CD4-positive, alpha-beta T cell treated with Interleukin-6 at 100 ng/mL for 8 hours (primary cell): Measurements from ENCODE around the gene COLEC11.
"Not testable (repeated sequence)": the region's sequence is repeated elsewhere in the genome, so short reads cannot be mapped to it uniquely, and the experiment has no call there.

ENCODE experiments used
- DNase-seq: peaks from one replicate; pipeline ENCODE4 v3.0.0-alpha.2; 2020; ENCODE audit warnings: mixed read lengths, low spot score

COLEC11 gene

DNA sequence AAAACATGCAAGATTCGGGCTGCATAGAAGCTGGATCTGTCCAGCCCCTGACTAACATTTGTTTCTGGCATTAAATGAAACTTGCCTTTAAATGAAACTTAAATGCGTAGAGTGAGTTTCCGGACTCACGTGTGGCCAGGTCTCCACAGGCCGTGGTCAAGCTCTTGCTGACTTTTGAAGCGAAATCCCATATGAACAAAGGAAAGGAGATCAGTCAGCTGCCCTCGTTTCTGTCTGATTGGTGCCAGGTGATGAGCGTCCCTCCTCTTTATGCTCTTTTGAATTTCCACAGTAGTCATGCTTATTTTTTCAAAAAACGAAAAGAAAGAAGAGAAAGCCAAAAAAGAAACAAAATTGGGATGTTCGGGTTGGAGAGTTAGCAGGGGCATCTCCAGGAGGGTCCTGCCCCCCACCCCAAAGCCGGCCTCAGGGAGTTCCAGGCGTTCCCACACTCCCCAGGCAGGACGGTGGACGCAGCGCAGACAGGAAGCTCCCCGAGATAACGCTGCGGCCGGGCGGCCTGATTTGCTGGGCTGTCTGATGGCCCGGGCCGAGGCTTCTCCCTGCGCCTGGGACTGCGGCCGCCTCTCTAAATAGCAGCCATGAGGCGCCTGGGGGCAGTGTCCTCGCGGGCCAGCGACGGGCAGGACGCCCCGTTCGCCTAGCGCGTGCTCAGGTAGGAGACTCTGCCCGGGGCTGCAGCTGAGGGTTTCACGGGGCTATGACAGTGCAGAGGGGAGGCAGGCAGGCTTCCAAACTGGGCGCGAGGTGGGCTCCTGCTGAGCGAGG is at the start of gene COLEC11:
Gene COLEC11, plus strand, starts transcription at position 620 of the 789 bp plus-strand sequence. CDS start 9,229 bp downstream, outside the sequence.
- DNase-seq, result no peak

- no peak for DNase-seq
Observed at GRCh38 chr2:3545788-3546478, 49.0 kb upstream of the COLEC11 start.

DNA sequence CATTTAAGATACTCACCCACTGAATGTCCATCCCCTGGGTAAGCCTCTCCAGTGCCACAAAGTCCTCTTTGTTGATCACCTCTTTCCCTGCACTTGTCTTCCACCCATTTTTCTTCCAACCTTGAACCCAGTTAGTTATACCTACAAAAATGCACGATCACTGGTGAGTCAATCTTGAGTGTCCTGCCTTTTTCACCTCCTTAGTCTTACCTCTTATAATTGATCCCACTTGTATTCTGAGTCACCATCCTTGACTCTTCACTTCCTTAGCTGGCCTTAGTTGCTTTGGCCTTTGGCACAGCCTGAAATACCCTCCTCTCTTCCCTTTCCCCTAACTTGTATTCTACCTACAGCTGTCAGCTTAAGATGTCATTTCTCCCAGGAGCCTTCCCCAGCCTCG is 47.0 kb upstream of the COLEC11 start:
- no peak for DNase-seq

DNA sequence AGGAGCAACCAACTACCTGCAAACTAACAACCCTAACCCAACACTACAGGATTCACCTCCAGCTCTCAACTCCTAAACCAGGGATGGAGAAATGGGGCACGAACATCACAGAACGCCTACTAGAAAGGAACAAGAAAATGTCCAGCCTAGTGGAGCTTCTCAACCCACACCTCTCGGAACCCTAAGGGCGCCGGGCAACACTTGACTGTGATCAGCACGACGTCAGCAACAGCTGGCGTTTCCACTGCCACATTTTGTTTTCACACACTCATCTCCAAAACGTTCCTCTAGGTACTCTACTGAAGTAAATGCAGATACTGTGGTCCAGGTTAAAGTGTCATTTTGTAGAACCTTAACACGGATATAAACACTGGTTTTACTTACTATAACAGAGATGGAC is 41.0 kb upstream of the COLEC11 start:
- DNase-seq, result no peak

- DNase-seq, result no peak
Observed at GRCh38 chr2:3557639-3558204, 37.2 kb upstream of the COLEC11 start.

- peak; percentile 95 for DNase-seq
Observed at GRCh38 chr2:3558205-3559014, 36.5 kb upstream of the COLEC11 start, which contains the start of gene RNASEH1. Gene RNASEH1 (minus strand): TSS chr2:3558333. CDS start chr2:3558260, 73 bp downstream.

DNA sequence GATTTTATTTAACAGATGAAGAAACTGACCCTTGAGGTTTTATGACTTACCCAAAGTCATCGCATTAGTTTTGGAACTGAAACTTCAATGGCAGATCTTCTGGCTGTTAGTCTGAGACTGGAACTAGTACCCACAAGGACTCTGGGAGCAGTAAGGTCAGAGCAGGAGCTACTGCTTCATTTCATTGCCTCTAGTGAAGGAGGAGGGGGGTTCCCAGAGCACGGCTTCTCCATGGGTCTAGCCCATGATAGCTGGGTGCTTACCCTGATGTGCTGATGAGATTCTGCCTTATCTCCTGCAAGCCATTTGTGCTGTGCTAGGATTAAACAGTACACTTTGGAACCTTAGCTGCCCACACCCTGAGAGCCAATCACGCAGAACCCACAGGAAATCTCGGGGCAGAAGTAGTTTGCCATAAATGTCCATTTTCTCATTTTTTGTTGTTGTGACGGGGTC is 31.4 kb upstream of the COLEC11 start:
- no peak for DNase-seq

GRCh38 chr2:3565117-3565516 is 29.8 kb upstream of the COLEC11 start:
- no peak for DNase-seq

- no peak for DNase-seq
Observed at GRCh38 chr2:3566806-3567205, 28.1 kb upstream of the COLEC11 start.

DNA sequence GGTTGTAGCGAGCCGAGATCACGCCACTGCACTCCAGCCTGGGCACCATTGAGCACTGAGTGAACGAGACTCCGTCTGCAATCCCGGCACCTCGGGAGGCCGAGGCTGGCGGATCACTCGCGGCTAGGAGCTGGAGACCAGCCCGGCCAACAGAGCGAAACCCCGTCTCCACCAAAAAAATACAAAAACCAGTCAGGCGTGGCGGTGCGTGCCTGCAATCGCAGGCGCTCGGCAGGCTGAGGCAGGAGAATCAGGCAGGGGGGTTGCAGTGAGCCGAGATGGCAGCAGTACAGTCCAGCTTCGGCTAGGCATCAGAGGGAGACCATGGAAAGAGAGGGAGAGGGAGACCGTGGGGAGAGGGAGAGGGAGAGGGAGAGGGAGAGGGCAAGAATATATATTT is 25.3 kb upstream of the COLEC11 start:
- DNase-seq, result not testable (repeated sequence)

GRCh38 chr2:3571284-3571683 is 23.6 kb upstream of the COLEC11 start:
- DNase-seq, result no peak

- no peak for DNase-seq
Observed at GRCh38 chr2:3572620-3573019, 22.3 kb upstream of the COLEC11 start.

- DNase-seq, result no peak
Observed at GRCh38 chr2:3574155-3574554, 20.8 kb upstream of the COLEC11 start.

DNA sequence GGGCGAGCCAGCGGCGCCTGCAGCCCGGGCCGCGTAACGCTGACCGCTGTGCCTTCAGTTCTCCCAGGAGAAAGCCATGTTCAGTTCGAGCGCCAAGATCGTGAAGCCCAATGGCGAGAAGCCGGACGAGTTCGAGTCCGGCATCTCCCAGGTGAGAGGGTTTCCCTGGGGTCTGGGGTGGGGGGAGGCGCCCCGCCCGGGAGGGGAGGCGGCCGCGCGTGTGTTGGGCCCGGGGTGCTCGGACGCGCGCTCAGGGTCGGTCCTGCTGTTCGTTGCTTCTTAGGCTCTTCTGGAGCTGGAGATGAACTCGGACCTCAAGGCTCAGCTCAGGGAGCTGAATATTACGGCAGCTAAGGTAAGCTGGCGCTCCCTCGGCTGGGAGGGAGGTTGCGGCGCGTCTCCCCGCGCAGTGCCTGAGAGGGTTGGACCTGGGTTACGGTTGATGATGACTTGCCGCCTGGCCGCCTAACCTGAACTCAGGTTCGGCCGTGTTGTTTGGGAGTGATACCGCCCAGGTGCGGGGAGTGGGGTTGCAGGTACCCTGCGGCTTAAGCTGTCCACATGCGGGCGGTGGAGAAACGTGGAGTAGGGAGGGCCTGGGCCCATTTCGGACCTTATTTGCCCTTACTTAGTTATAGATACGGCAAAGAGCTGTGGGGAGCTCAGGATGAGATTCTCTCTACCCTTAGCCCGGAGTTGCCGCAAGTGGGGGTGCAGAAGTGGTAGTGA is 19.2 kb upstream of the COLEC11 start:
- no peak for DNase-seq

DNA sequence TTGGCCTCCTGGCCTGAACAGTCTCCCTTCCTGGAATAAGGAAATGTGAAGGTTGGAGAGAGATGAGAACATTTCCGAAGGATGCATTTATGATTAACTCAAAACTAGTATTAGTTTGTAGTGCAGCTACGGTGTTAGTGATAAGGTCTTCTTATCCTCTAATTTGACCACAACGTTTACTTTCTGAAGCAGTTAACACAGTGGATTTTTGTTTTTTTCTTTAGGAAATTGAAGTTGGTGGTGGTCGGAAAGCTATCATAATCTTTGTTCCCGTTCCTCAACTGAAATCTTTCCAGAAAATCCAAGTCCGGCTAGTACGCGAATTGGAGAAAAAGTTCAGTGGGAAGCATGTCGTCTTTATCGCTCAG is 18.7 kb upstream of the COLEC11 start:
- DNase-seq, result not testable (repeated sequence)

DNA sequence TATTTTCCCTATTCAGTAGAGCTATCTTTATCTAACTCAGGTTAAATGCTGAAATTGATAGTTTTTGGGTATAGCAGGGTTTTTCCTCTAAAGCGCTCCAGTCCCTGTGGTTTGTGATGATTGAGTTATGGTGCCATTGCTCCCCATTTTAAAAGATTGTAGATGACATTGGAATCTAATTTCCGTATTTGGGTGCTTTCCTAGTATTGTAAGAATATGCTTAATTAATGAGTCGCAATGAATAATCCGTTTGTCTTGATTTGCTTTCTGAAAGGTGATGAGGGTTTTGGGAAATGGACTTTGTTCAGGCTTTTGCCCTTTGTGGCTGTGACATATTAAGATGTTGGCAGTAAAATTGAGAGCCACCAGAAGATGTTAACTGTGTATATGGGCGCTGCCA is 15.9 kb upstream of the COLEC11 start:
- no peak for DNase-seq

DNA sequence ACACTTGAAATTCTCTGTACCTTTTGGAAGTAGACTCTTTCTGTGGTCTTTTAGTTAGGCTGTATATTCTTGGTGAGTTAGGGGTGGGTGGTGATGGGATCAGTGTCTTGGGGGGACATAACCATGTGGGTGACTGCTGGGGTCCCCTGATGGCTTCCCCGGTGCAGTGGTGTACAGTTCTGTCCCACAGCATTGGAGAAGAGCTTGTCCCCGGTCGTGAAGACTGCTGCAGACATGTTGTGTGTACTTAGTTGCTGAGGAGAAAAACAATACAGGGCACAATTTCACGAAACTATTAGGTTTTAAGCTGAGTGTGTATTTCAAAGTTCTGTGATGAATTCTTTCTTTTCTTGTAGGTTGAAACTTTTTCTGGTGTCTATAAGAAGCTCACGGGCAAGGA is 14.5 kb upstream of the COLEC11 start:
- no peak for DNase-seq

- no peak for DNase-seq
Observed at GRCh38 chr2:3581367-3582262, 13.3 kb upstream of the COLEC11 start.

- no peak for DNase-seq
Observed at GRCh38 chr2:3584076-3584475, 10.8 kb upstream of the COLEC11 start.

DNA sequence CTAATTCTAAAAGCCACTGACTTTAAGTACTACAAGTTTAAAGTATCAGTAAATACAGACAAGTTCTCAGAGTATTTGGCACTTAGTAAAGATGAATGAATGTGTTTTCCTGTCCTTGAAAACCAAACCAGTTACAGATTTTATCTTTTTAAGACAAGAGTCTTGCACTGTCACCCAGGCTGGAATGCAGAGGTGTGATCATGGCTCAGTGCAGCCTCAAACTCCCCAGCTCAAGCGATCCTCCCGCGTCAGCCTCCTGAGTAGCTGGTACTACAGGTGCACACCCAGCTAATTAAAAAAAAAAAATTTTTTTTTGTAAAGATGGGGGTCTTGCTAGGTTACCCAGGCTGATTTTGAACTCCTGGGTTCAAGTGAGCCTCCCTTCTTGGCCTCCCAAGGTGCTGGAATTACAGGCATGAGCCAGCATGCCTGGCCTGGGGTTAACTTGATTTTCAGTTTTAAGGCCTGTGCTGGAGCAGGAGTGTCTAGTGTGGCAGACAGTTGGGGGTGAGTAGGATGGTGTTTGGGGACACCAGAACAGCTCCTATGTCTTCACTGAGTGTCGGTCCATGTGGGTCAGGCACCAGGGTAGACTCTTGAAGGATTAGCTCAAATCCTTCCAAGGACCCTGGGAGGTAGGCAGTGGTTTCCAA is 10.2 kb upstream of the COLEC11 start:
- no peak for DNase-seq
